GM12865 (cell line): ENCODE data around the gene ZYX.

Source experiments
- DNase-seq: peaks from one replicate; pipeline ENCODE4 v3.0.0; 2010; ENCODE audit warnings: low read depth
- H3K4me3 ChIP-seq: 2 replicates; pipeline ENCODE4 v1.5.1; 2011; ENCODE audit warnings: mild to moderate bottlenecking, low read depth, low read length, control low read depth
- CTCF ChIP-seq: IDR thresholded peaks from 2 replicates; pipeline ENCODE4 v1.5.1; 2011; ENCODE audit warnings: low read length, control low read depth, low read depth, inconsistent platforms; ENCODE audit not compliant: insufficient read depth; ENCODE audit errors: missing control alignments

ZYX gene

DNA sequence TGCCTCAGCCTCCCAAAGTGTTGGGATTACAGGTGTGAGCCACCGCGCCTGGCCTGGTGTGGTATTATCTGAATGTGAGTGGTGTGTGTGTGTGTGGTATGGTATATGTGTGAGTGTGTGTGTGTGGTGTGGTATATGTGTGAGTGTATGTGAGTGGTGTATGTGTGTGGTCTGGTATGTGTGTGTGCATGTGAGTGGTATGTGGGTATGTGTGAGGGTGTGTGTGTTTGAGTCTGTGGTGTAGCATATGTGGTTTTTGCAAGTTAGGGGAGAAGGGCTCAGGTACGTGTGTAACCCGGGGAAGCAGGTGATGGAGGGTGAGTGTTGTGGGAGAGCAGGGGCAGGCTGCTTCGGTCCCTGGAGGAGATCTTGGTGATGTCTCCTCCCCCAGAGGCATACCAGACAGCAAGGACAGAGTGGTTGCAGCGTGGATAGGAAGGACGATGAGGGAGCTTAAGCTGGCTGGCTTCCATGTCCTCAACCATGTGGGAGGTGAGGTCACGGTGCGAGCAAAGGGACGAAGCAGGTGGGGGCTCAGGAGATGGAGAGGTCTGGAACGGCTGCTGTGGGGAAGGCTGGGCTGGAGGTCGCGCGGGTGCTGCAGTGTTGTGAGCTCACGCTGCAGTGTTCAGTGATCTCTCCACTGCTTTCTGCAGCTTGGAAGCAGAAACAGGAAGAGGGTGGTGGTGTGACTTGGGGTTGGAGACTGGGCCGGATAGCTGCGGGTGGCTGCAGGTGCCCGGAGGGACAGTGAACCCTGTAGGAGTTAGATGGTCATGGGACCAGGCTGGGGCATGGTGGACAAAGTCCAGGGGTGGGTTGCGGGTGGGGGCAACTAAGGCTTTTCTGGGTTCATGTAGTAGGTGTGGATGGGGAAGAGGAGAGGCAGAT lies 5.0 kb downstream of the ZYX start:
- no peak for TF ChIP-seq CTCF
- no peak overlapping the region for H3K4me3 ChIP-seq
- DNase-seq = no peak

GRCh38 chr7:143387156-143387975 lies 6.2 kb downstream of the ZYX start:
- DNase-seq = no peak
- no peak overlapping the region for H3K4me3 ChIP-seq
- TF ChIP-seq CTCF = no peak

DNA sequence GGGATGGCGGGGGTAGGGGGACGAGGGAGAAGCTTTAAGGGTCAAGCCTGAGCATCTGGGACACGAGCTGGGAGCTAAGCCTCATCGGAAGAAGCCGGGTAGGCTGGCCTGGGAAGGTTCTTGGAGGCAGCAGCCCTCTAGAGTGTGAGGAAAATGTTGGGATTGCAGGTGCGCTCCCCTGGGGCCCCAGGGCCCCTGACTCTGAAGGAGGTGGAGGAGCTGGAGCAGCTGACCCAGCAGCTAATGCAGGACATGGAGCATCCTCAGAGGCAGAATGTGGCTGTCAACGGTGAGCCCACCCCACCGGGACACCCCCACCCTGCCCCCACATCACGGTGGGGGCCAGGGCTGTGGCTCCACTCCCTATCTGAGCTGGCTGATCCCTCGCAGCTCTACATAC lies 6.9 kb downstream of the ZYX start:
- no peak for DNase-seq
- H3K4me3 ChIP-seq = no peak overlapping the region
- no peak for TF ChIP-seq CTCF

GRCh38 chr7:143388491-143389101 lies 7.5 kb downstream of the ZYX start:
- no peak for DNase-seq
- no peak for TF ChIP-seq CTCF
- H3K4me3 ChIP-seq = no peak overlapping the region

DNA sequence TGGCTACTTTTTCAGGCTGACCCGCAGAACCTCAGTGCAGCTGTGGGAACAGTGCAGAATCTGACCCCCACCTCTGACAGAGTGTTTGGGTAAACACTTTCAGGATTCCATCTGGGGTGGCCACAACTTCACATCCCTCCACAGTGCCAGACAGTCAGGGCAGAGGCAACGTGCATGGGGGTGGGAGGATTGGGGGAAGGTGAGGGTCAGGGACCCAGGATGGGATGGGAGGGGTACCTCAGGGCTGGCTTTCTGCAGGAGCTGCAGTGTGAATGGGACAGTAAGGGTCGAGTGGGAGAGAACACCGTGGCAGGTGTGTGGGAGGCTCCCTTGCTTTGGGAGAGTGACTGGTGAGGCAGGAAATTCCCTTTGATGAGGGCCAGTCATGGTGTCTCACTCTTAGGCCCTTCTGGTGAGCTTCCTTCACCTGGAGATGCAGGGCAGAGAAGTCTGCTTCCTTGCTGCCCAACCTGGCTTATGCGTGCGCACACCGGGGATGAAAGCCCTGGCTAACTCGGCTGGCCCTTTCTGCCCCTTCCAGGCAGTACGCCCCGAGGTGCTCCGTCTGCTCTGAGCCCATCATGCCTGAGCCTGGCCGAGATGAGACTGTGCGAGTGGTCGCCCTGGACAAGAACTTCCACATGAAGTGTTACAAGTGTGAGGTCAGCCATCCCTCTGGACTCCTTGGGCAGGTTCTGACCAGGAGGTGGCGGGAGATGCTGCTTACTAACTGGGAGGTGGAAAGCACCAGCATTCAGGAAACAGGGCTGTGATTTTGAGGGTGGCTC lies 8.4 kb downstream of the ZYX start:
- DNase-seq = no peak
- no peak overlapping the region for H3K4me3 ChIP-seq
- TF ChIP-seq CTCF = no peak

- no peak for TF ChIP-seq CTCF
- H3K4me3 ChIP-seq = no peak overlapping the region
- no peak for DNase-seq
Measured at GRCh38 chr7:143390104-143390772, 9.1 kb downstream of the ZYX start.
